Measurements from ENCODE around the gene USP6NL.

- TF ChIP-seq CTCF (conservative IDR thresholded peaks at IDR 0.05; ENCODE audit: low read depth, low read length) (no peak), EZH2 (IDR thresholded peaks at IDR 0.05; ENCODE audit: low read length, unreplicated experiment) (no peak)
These were observed 129.1 kb downstream of the USP6NL start for GRCh38 chr10:11482306-11482705.

Data from PC-3 (cell line).